Measurements from ENCODE around the gene PCYT2. TPM values are rescaled to one million over a fixed set of nuclear protein-coding genes. Genes with fewer than 3 reads are reported as not detected.
A peak's percentile ranks its signal among the peaks of the same experiment; 100 is the strongest.
"Not testable (repeated sequence)": the region's sequence is repeated elsewhere in the genome, so short reads cannot be mapped to it uniquely, and the experiment has no call there.

PCYT2 gene
- total RNA-seq (ENCODE audit: insufficient read depth, low replicate concordance) = 21.2 TPM

DNA sequence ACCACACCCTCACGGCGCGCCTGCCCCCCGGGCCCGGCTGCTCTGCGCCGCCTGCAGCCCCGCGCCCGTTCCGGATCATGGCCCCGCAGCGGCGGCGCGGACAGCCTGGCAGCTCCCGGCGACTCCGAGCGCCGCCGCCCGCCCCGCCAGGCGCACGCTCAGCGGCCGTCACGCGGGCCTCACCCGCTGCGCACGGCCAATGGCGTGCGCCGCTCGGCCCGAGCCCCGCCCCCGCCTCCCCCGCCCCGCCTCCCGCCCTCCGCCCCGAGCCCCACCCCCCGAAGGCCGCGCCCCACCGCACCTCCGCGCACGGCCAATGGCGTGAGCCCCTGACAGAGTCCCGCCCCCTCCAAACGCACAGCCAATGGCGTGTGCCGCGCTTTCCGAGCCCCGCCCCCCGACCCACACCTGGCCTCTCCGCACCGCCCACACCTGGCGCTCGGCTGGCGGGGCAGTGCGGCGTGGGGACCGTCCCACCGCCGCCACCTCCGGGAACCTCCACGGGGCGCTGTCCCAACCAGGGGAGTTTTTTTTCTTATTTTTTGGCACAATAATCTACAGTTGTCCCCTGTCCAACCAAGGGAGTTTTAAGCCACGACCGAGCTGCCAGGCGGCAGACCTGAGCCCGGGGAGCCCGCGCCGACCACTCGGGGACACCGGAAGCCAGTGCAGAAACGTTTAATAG, at the start of gene PCYT2:
Gene PCYT2 (minus strand): TSS at position 123 of the 685 bp plus-strand sequence. CDS start 44 bp downstream, at position 79.
- DNase-seq (ENCODE audit: low spot score) = peak; percentile 87

DNA sequence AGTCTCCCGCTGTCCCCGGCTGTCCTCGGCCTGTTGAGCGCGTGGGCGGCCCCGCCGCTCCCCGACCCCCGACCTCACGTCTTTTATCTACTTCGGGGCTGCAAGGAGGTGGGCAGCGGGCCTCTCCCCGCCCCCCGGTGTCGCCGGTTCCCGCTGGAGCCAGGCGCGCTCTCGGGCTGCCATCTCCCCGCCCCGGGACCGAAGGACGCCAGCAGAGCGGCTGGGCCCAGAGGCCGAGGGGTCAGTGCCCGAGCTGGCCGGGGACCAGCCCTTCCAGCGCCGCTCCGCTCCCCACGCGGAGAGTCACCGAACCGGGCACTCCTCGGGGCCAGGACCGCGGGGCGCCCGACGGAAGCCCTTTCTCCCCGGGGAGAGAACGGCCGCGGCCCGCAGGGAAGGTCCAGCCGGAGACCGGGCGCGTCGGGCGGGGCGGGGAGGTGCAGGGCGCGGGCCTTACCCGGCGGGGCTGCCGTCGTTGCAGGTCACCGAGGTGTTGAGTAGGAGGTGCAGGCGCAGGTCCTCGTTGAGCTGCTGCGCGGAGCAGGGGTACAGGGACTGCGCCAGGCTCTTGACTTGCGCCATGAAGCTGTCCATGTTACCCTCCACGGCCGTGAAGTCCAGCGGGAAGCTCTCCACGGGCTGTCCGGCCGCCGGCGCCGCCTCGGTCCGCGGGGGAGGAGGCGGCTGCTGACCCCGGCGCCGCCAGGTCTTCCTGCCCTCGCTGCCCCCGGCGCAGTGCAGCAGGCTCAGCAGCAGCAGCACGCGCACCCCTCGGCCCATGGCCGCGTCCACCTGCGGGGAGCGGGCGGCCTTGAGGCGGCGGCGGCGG, 49.1 kb upstream of the PCYT2 start:
- no peak for DNase-seq (ENCODE audit: low spot score)

DNA sequence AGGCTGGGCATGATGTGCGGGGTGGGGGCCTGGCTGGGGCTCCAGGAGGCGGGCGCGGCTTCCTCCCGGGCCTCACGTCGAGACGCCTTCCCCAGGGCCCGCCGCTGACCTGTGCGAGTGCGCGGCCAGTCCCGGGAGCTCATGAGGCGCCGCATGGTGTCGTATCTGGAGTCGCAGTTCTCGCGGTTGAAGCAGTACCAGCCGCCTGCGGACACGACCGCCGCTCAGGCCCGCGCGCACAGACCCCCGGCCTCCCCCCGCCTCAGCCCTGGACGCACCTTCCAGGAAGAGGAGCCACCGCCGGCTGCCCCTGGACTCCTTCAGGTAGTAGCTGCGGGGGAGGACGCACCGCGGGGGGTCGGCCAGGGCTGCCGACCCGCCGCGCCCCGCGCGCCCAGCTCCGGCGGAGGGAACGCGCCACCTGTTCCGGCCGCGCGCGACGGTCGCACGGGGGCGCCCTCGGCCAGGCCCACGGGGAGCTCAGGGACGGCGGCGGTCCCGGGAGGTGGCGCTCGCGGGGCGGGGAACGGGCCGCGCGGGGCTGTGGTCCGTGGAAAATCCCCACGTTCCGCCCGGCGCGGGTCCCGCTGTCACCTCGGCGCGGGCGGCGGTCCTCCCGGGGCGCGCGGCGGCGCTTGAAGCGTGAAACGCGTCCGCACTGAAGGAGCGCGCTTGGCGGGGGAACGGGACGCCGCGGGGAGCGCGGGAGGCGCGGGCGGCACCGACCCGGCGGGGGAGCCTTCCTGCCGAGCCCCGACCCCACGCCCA, 48.3 kb upstream of the PCYT2 start:
- DNase-seq (ENCODE audit: low spot score) = peak; percentile 46

DNA sequence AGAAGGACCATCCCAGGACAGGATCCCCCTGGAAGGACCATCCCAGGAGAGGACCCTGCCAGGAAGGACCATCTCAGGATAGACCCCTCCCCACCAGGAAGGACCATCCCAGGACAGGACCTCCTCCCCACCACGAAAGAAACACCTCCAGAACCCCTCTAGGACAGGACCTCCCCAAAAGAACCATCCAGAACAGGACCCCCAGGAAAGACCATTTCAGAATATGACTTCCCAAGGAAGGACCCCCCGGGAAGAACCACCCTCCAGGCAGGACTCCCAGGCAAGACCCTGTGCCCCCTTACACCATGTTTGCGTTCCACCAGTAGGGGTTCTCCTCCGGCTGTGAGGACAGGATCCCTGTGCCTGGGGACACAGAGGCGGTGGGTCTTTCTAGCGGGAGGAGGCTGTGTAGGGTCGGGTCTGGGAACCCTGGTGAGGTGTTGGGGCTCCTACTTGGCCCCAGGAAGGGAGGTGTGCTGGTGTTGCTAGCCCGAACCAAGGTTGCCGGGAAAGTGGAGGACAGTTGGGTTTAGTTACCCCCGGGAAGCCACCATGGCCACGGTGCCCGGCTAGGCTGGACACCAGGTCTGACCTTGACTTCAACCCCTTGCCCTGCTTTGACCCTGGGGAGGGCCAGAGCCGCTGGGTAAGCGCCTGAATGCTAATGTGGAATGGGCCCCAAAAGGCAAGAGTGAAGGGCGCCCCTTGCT, 47.6 kb upstream of the PCYT2 start:
- no peak for DNase-seq (ENCODE audit: low spot score)

DNA sequence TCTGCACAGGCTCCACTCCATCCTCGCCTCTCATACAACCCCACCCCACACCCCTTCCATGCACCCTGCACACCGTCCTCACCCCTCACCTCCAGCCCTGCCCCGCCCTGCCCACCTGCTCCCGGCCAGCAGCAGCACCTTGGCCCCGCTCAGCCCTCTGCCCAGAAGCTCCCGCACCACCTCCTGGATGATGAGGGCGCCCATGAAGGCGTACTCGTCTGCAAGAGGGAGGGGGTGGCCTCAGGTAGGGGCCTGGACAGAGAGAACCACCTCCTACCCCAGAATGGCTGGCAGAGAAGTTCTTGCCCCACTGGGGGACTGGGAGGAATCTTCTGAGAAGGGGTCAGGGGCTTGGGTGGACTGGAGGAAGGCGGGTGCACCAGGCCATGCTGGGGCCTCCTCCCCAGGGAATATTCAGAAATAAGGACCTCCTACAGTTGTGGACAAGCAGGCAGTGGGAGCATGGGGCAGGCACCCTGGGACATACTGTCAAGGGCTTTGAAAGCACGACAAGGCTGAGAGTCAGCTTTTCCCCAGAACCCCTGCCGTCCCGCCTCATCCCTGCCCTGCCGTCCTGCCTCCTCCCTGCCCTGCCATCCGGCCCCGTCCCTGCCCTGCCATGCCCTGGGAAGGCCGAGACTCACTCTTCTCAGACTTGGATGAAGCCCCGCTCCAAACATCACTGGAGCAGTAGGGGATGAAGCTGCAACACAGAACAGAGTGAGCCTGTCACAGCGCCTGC, 46.7 kb upstream of the PCYT2 start:
- no peak for DNase-seq (ENCODE audit: low spot score)

DNA sequence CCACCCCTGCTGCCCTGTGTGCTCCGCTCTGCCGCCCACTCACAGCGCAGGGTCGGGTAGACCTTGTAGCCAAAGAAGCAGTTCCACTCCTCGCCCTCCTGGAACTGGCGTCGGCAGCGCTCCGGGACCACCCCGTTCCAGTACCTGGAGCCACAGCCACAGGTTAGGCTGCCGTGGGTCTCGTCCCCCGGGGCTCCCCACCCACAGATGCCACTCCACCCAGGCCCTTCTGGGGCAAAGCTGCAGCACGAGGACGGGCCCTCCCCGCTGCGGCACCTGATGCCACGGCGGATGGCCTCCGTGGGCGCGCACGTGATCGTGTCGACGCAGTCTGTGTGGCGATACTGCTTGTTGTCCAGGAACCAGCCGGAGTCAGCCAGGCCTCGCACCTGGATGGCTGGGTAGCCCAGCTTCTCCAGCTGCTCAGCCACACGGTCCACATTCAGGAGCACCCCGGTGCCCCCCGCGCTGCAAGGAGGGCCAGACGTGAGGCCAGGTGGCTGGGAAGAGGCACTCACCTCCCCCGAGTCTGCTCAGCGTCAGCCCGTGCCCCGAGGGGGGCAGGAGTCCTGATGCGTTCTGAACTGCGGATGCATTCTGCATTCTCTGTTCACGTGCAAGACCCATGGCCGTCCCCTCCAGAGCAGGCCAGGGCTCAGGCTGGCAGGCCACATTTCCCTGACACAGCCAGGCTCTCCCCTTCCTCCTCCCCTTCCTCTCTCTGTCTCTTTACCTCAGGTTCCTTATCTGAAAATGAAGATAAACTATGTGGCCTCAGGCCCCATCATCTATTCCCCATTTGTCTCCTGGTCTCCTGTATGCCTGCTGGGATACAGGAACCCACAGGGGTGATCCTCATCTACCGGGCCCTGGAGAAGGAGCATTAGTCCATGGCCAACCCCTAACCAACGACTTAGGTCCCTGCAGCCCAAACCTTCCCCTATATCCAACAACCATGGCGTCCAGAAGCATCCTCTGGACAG, 45.7 kb upstream of the PCYT2 start:
- no peak for DNase-seq (ENCODE audit: low spot score)

DNA sequence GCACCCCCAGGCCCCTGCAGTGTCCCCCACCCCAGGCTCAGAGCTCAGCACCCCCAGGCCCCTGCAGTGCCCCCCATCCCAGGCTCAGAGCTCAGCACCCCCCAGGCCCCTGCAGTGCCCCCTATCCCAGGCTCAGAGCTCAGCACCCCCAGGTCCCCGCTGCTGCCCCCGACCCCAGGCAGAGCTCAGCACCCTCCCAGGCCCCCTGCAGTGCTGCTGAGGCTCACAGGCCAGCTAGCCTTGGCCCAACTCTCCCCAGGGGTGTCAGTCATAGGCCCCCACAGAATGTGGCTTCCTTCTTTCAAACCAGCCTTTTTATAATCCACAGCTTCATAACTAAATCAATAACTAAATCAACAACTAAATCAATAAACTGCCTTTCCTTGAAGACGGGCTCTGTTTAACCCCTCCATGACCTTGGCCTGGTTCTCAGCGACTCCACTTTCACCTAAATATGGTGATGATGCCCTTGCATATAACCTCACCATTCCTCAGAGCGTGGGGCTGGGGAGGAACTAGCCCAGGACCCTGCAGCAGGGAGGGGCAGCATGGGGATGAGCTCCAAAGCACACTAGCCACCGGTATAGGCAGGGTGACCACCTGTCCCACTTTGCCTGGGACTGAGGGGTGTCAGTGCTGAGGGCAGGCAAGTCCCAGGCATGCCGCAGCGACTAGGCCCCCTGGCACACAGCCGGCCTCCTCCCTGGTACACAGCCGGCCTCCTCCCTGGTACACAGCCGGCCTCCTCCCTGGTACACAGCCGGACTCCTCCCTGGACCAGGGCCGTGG, 44.8 kb upstream of the PCYT2 start:
- DNase-seq (ENCODE audit: low spot score) = no peak

DNA sequence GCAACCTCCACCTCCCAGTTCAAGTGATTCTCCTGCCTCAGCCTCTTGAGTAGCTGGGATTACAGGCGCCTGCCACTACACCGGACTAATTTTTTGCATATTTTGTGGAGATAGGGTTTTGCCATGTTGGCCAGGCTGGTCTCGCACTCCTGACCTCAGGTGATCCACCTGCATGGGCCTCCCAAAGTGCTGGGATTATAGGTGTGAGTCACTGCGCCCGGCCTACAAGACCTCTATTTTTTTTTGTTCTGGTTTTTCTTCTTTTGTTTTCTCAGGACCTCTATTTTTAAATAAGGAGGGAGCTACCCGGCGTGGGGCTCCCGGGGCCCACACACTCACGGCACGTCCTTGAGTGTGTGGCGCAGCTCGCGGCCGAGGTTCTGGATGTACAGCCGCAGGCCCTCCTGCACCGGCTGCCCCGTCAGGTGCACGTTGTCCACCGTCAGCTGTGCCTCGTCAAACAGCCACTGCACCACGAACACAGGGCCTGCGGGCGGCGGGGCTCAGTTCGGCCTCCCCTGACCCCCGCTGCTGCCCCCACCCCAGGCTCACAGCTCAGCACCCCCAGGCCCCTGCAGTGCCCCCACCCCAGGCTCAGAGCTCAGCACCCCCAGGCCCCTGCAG, 44.0 kb upstream of the PCYT2 start:
- no peak for DNase-seq (ENCODE audit: low spot score)

DNA sequence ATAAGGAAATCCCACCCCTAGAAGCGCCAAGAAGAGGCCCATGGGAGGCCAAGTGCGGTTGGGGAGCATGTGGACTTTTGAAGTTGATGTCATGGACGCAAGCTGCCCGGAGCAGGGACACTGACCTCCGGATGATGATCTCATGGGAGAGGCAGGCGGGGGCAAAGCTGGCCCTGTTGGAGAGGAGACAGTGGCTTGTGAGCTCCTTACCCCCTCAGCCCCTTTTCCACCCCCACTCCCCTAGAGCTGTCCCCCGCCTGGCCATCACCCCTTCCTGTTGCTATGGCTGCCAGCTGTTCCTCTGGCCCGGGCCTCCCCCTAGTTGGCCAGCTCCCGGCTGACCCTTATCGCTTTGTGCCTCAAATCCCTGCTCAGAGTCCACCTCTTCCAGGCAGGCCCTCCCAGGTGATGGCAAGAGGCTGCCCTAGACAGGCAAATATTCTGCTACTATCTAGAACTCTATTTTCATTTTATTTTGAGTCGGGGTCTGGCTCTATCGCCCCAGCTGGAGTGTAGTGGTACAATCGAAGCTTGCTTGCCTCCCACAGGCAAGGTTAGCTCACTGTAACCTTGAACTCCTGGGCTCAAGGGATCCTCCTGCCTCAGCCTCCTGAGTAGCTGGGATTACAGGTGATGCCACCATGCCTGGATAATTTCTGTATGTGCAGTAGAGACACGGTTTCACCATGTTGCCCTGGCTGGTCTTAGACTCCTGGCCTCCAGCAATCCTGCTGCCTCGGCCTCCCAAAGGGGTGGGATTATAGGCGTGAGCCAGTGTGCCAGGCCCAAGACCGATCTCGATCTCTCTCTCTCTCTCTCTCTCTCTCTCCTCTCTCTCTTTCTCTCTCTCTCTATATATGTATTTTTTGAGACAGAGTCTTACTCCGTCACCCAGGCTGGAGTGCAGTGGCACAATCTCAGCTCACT, 43.2 kb upstream of the PCYT2 start:
- no peak for DNase-seq (ENCODE audit: low spot score)

DNA sequence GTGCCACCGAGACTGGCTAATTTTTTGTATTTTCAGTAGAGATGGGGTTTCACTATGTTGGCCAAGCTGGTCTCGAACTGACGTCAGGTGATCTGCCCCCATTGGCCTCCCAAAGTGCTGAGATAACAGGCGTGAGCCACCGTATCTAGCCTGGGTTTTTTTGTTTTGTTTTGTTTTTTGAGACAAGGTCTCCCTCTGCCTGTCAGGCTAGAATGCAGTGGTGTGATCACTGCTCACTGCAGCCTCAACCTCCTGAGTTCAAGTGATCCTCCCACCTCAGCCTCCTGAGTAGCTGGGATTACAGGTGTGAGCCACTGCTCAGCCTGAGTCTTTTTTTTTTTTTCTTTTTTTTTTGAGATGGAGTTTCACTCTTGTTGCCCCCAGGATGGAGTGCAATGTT, 42.2 kb upstream of the PCYT2 start:
- DNase-seq (ENCODE audit: low spot score) = not testable (repeated sequence)

DNA sequence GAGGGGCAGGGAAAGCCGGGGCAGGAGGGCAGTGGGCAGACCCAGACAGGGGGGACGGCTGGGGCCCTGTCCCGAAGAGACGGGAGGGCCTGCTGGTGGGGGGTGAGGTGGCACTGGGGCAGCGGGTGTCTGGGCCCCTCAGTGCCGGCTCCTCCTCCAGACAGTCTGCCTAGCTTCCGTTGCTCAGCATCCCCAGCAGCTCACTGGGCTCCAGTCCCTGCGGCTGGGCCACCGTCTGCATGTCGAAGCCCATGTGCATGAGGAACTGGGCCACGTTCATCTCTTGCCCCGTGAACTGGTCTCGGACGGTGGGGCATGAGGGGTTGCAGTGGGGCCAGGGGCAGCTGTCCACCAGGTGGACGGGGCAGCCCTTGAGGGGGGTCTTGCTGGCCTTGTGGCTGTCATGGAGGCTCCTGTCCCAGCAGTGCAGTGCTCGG, 41.6 kb upstream of the PCYT2 start:
- DNase-seq (ENCODE audit: low spot score) = no peak

DNA sequence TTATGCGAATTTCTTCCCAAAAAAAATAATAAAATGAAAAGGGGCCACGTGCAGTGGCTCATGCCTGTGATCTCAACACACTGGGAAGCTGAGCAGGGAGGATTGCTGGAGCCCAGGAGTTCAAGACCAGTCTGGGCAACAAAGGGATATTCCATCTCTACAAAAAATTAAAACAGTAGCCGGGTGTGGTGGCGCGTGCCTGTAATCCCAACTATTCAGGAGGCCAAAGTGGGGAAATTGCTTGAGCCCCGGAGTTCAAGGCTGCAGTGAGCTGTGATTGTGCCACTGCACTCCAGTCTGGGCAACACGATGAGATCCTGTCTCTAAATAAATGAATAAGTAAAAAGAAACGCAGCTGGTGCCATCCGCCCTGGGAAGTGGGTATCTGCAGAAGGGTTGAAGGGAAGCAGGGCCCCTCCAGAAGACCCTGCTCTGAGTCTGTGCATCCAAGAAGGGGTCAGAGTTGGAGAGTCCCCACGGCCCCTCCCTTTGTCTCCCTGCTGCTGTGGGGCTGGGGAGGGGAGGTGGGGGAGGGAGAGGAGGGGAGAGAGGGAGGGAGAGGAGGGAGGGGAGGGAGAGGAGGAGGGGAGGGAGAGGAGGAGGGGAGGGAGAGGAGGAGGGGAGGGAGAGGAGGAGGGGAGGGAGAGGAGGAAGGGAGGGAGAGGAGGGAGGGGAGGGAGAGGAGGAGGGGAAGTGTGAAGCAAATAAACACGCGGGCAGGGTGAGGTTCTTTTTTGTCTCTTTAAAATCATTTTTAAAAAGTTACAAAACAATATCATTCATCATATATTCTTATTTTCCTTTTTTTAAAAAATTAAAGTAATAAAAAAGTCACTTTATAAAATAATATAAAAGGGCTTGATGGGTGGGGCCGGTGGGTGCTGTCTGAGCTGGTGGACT, 40.8 kb upstream of the PCYT2 start:
- DNase-seq (ENCODE audit: low spot score) = no peak

DNA sequence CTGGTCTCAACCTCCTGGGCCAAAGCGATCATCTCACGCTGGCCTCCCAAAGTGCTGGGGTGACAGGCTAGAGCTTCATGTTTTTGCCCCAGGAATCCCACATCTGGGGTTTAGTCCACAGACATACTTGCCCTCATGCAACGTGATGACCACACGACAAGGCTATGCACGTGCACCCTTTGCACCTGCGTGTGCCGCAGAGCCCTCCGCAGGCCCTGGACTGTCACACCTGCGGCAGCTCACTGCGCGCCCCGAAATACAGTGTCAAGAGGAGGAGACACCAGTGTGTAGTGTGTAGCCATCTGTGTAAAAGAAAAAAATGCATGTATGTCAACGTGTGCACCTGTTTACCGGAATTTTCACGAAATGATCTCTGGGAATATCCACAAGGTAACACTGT, 39.3 kb upstream of the PCYT2 start:
- DNase-seq (ENCODE audit: low spot score) = no peak

DNA sequence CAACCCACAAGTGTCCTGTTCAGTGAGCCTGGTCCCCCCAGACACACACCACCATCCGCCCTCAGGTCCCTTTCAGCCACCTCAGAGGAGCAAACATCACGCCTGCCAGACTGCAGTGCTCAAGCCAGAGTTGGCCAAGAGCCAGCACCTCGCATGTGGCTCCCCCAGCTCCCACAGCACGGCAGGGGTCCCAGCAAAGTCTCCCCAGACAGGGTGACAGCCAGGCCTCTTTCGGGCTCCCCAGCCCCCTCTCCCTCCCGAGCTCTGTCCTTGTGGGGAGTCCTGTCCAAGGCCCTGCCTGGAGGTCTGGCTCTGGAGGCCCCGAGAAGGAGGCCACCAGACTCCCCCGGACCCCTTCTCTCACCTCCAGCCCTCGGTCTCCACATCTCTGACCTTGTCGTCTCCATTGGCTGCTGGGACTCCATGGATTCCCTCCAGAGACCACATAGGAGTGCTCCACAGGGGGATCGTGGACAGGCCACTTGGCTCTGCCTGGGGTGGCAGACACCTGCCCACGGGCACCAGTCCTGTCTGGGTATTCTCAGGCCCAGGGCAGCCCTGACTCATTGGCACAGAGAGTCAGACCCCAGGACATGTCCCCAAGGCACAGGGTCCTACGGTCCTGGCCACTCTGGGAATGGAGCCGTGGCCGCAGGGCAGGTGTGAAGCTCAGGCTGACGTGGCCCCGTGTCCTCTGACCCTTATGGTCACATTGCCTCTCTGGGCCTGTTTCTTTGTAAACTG, 37.6 kb upstream of the PCYT2 start:
- no peak for DNase-seq (ENCODE audit: low spot score)

DNA sequence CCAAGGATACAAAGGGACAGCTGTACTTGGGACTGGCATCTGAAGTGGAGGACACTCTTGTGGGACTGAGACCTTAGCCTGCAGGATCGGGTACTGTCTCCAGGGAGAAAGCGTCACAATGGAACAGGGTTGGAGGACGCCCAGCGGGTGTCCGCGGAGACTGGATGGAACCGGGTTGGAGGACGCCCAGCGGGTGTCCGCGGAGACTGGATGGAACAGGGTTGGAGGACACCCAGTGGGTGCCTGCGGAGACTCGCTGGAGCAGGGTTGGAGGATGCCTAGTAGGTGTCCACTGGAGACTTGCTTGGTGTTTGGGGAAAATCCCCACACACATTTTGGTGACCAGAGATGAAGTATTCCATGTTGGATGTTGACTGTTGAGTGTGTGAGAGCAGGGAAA, 36.0 kb upstream of the PCYT2 start, which contains the start of gene MYADML2:
Gene MYADML2 (minus strand): TSS at position 45 of the 400 bp plus-strand sequence. CDS start 5,492 bp downstream, outside the sequence.
- DNase-seq (ENCODE audit: low spot score) = no peak

All from umbilical cord (tissue), 2 donors.